HepG2 (cell line): ENCODE measurements around the gene SLC39A1. TPM values are rescaled to one million over a fixed set of nuclear protein-coding genes. Genes with fewer than 3 reads are reported as not detected.

Source experiments
- AGO1 ChIP-seq: fragments of 200-400 bp; formaldehyde crosslinking; IDR thresholded peaks from 2 replicates; pipeline ENCODE4 v1.6.1; 2017; ENCODE audit warnings: mild to moderate bottlenecking, low read depth, low read length, moderate library complexity; ENCODE audit not compliant: poor library complexity, severe bottlenecking
- CEBPB ChIP-seq: IDR thresholded peaks from 2 replicates; pipeline ENCODE4 v1.6.1; 2011; ENCODE audit warnings: low read depth, low read length, improper control_type of control experiment, borderline replicate concordance
- CENPT ChIP-seq: sonication (generic); formaldehyde crosslinking; IDR thresholded peaks from 2 replicates; pipeline ENCODE4 v1.8.0; 2022; ENCODE audit warnings: low read depth, mild to moderate bottlenecking, moderate library complexity, missing genetic modification reagents
- LCORL ChIP-seq, 2 experiments: fragments of 450-650 bp in 1 of 2; sonication (generic) in 1 of 2; formaldehyde crosslinking in 1 of 2; IDR thresholded peaks; 2 replicates each; pipeline versions ENCODE4 v1.5.0 to v1.6.1; 2017 to 2020; ENCODE audit warnings: antibody characterized with exemption in 1 of 2, missing genetic modification reagents in 1 of 2
- NFAT5 ChIP-seq: sonication (generic); formaldehyde crosslinking; IDR thresholded peaks from 2 replicates; pipeline ENCODE4 v1.4.0; 2020; ENCODE audit warnings: missing genetic modification reagents
- PITX1 ChIP-seq: sonication (generic); formaldehyde crosslinking; IDR thresholded peaks from 2 replicates; pipeline ENCODE4 v1.5.1; 2020; ENCODE audit warnings: mild to moderate bottlenecking, missing genetic modification reagents
- SIN3A ChIP-seq: IDR thresholded peaks from 2 replicates; pipeline ENCODE4 v1.6.1; 2011; ENCODE audit warnings: low read depth, mild to moderate bottlenecking, control low read depth, low read length, borderline replicate concordance
- SP4 ChIP-seq: sonication (generic); formaldehyde crosslinking; IDR thresholded peaks from 2 replicates; pipeline ENCODE4 v1.8.1; 2023; ENCODE audit warnings: mild to moderate bottlenecking, missing genetic modification reagents
- THRA ChIP-seq: sonication (generic); formaldehyde crosslinking; IDR thresholded peaks from 2 replicates; pipeline ENCODE4 v1.4.0; 2020; ENCODE audit warnings: missing genetic modification reagents, borderline replicate concordance
- YY1 ChIP-seq: IDR thresholded peaks from 2 replicates; pipeline ENCODE4 v1.6.1; 2011; ENCODE audit warnings: low read length, low read depth, moderate library complexity, mild to moderate bottlenecking; ENCODE audit not compliant: insufficient read depth, insufficient replicate concordance
- ZBTB7A ChIP-seq: sonication (generic); formaldehyde crosslinking; IDR thresholded peaks from 2 replicates; pipeline ENCODE4 v1.8.0; 2022; ENCODE audit warnings: mild to moderate bottlenecking, missing genetic modification reagents
- ZMYM4 ChIP-seq: sonication (generic); formaldehyde crosslinking; IDR thresholded peaks from 2 replicates; pipeline ENCODE4 v1.8.1; 2023; ENCODE audit warnings: mild to moderate bottlenecking, missing genetic modification reagents
- ZNF274 ChIP-seq: sonication (generic); formaldehyde crosslinking; IDR thresholded peaks from 2 replicates; pipeline ENCODE4 v1.5.1; 2020; ENCODE audit warnings: mild to moderate bottlenecking, missing genetic modification reagents
- ZNF687 ChIP-seq: sonication (generic); formaldehyde crosslinking; IDR thresholded peaks from 2 replicates; pipeline ENCODE4 v1.5.1; 2020; ENCODE audit warnings: mild to moderate bottlenecking, missing genetic modification reagents, moderate library complexity
- ZNF703 ChIP-seq: sonication (generic); formaldehyde crosslinking; IDR thresholded peaks from 2 replicates; pipeline ENCODE4 v1.5.1; 2020; ENCODE audit warnings: missing genetic modification reagents, mild to moderate bottlenecking, moderate library complexity, borderline replicate concordance
- ZNF770 ChIP-seq: sonication (generic); formaldehyde crosslinking; IDR thresholded peaks from 2 replicates; pipeline ENCODE4 v1.5.0; 2020; ENCODE audit warnings: mild to moderate bottlenecking, missing genetic modification reagents
- polyA plus RNA-seq, 8 experiments: library from polyadenylated mRNA; depleted of rRNA in 3 of 8; stranded (reverse) in 7 of 8; unstranded in 1 of 8; fragments of >200 nt; fragmentation: Illumina TruSeq in 4 of 8; extraction: Trizol in 4 of 8; gene quantifications; 2 replicates each; pipeline versions ENCODE4 v1.2.1 to v1.2.3, GENCODE V29; 2011 to 2016; ENCODE audit warnings: low read depth in 4 of 8, missing spikeins in 1 of 8, mixed read lengths in 1 of 8; ENCODE audit not compliant: insufficient read depth in 1 of 8
- total RNA-seq, 5 experiments: library from RNA; depleted of rRNA; stranded (reverse); fragments of >200 nt; fragmentation: Illumina TruSeq; extraction: Trizol; gene quantifications; 2 replicates each; pipeline ENCODE4 v1.2.3, GENCODE V29; 2016; ENCODE audit warnings: low read depth in 1 of 5

SLC39A1 gene
- total and polyA plus RNA-seq, 2 of the 13 experiments (the other 11 are each of a cell fraction or from before 2014, with no cell fraction given): 71.2 to 78.4 TPM

DNA sequence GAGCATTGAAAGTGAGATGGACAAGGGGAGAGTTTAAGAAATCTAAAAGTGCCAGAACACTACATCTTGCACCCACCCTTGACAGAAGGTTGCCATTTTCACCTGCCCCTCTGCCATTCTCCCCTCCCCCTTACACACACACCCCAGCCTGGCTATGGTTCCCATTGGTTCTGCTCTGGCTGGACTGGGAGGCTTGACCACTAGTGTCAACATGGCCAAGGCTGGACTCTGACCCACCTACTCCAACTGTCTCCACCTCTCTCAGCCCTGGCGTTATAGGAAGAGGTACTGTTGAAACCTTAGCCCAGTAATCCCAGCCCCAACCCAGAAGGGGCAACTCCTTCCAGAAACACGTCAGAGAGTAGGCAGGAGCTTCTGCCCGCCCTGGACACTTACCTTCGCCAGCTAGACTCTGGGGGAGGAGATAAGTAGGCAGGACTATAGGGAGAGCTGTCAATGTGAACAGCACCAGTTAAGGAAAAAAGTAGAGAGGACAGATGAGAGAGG lies 9.4 kb downstream of the SLC39A1 start (continued):
- TF ChIP-seq ZNF687 (peak; percentile 63), PITX1 (peak; percentile 79; the same call in 1 of the 2 replicates), ZBTB7A (CRISPR knock-in tag) (no peak), SP4 (CRISPR knock-in tag) (peak; percentile 27; the same call in 1 of the 2 replicates), LCORL (IDR thresholded peaks at IDR 0.05) (no peak), LCORL (CRISPR knock-in tag; IDR thresholded peaks at IDR 0.05) (0 out of 2 replicates have a peak, but pooled peaks have one; percentile 23), NFAT5 (no peak), ZMYM4 (peak; percentile 81; the same call in 1 of the 2 replicates), SIN3A (peak; percentile 78; the same call in 1 of the 2 replicates), AGO1 (no peak), ZNF703 (CRISPR knock-in tag) (no peak), CENPT (CRISPR knock-in tag) (no peak), CEBPB (no peak), THRA (peak; percentile 73; the same call in 1 of the 2 replicates), ZNF770 (CRISPR knock-in tag) (no peak), YY1 (peak; percentile 70), ZNF274 (CRISPR knock-in tag) (no peak)
